H9 (cell line): ENCODE data around the gene AFF1. TPM values are rescaled to one million over a fixed set of nuclear protein-coding genes. Genes with fewer than 3 reads are reported as not detected.

Experiments
- DNase-seq: peaks from one replicate; pipeline ENCODE4 v3.0.0-alpha.2; 2017
- H2AFZ ChIP-seq: one replicate; pipeline ENCODE4 v1.6.1; 2013; ENCODE audit warnings: mild to moderate bottlenecking, low read length, control low read depth, moderate library complexity
- H2AK5ac ChIP-seq: 2 replicates; pipeline ENCODE4 v1.6.1; 2013; ENCODE audit warnings: low read length, control low read depth, mixed read lengths; ENCODE audit not compliant: insufficient read length
- H2BK120ac ChIP-seq: one replicate; pipeline ENCODE4 v1.6.1; 2013; ENCODE audit warnings: low read depth, mild to moderate bottlenecking, low read length, control low read depth, inconsistent platforms; ENCODE audit not compliant: poor library complexity, severe bottlenecking
- H2BK12ac ChIP-seq: 2 replicates; pipeline ENCODE4 v1.6.1; 2013; ENCODE audit warnings: low read length, control low read depth, mixed read lengths, low read depth; ENCODE audit not compliant: insufficient read length
- H2BK15ac ChIP-seq: 2 replicates; pipeline ENCODE4 v1.6.1; 2013; ENCODE audit warnings: low read depth, low read length, control low read depth
- H2BK20ac ChIP-seq: one replicate; pipeline ENCODE4 v1.6.1; 2013; ENCODE audit warnings: low read depth, mild to moderate bottlenecking, low read length, control low read depth, inconsistent platforms; ENCODE audit not compliant: poor library complexity, severe bottlenecking
- H2BK5ac ChIP-seq: 2 replicates; pipeline ENCODE4 v1.6.1; 2013; ENCODE audit warnings: low read length, control low read depth, mixed read lengths; ENCODE audit not compliant: insufficient read length
- H3K14ac ChIP-seq: 2 replicates; pipeline ENCODE4 v1.6.1; 2013; ENCODE audit warnings: low read length, control low read depth; ENCODE audit not compliant: insufficient read depth
- H3K18ac ChIP-seq: 2 replicates; pipeline ENCODE4 v1.6.1; 2013; ENCODE audit warnings: low read depth, mild to moderate bottlenecking, mixed read lengths, low read length, control low read depth; ENCODE audit not compliant: insufficient read length
- H3K23ac ChIP-seq: 2 replicates; pipeline ENCODE4 v1.6.1; 2013; ENCODE audit warnings: low read length, control low read depth, mixed read lengths, low read depth; ENCODE audit not compliant: insufficient read length
- H3K23me2 ChIP-seq: 2 replicates; pipeline ENCODE4 v1.6.1; 2013; ENCODE audit warnings: low read depth, mild to moderate bottlenecking, mixed read lengths, low read length, control low read depth; ENCODE audit not compliant: insufficient read length, poor library complexity, severe bottlenecking
- H3K27ac ChIP-seq: 2 replicates; pipeline ENCODE4 v1.5.1; 2013; ENCODE audit warnings: low read length, control low read depth, mixed read lengths, low read depth; ENCODE audit not compliant: insufficient read length
- H3K27me3 ChIP-seq: 2 replicates; pipeline ENCODE4 v1.6.1; 2013; ENCODE audit warnings: low read length, control low read depth, inconsistent platforms; ENCODE audit not compliant: insufficient read depth
- H3K4ac ChIP-seq: 2 replicates; pipeline ENCODE4 v1.6.1; 2013; ENCODE audit warnings: low read depth, mild to moderate bottlenecking, control low read depth, inconsistent platforms, low read length, moderate library complexity
- H3K4me1 ChIP-seq: 2 replicates; pipeline ENCODE4 v1.6.1; 2013; ENCODE audit warnings: low read length, control low read depth, inconsistent platforms; ENCODE audit not compliant: insufficient read depth
- H3K4me2 ChIP-seq: 2 replicates; pipeline ENCODE4 v1.6.1; 2013; ENCODE audit warnings: low read length, control low read depth, mixed read lengths; ENCODE audit not compliant: insufficient read length, insufficient read depth
- H3K56ac ChIP-seq: 2 replicates; pipeline ENCODE4 v1.6.1; 2013; ENCODE audit warnings: low read depth, mild to moderate bottlenecking, mixed read lengths, low read length, control low read depth; ENCODE audit not compliant: insufficient read length
- H3K79me1 ChIP-seq: 2 replicates; pipeline ENCODE4 v1.6.1; 2013; ENCODE audit warnings: low read depth, mild to moderate bottlenecking, moderate library complexity, low read length, control low read depth, inconsistent platforms; ENCODE audit not compliant: insufficient read depth, poor library complexity, severe bottlenecking
- H3K79me2 ChIP-seq: 2 replicates; pipeline ENCODE4 v1.6.1; 2013; ENCODE audit warnings: low read length, control low read depth, inconsistent platforms; ENCODE audit not compliant: insufficient read depth
- H3K9ac ChIP-seq: 2 replicates; pipeline ENCODE4 v1.6.1; 2013; ENCODE audit warnings: low read length, control low read depth, mixed read lengths; ENCODE audit not compliant: insufficient read length; ENCODE audit errors: extremely low read depth
- H3K9me3 ChIP-seq: one replicate; pipeline ENCODE4 v1.6.1; 2013; ENCODE audit warnings: low read depth, low read length, inconsistent platforms; ENCODE audit not compliant: control insufficient read depth
- H3T11ph ChIP-seq: one replicate; pipeline ENCODE4 v1.6.1; 2013; ENCODE audit warnings: mild to moderate bottlenecking, low read length, control low read depth, inconsistent platforms
- H4K20me1 ChIP-seq: one replicate; pipeline ENCODE4 v1.6.1; 2013; ENCODE audit not compliant: control insufficient read depth, insufficient read length, insufficient read depth
- H4K5ac ChIP-seq: 2 replicates; pipeline ENCODE4 v1.6.1; 2013; ENCODE audit warnings: low read depth, mild to moderate bottlenecking, mixed read lengths, low read length, control low read depth; ENCODE audit not compliant: insufficient read length
- H4K8ac ChIP-seq: replicated peaks from 2 replicates; pipeline ENCODE4 v1.6.1; 2013; ENCODE audit warnings: low read length, control low read depth, mixed read lengths, low read depth; ENCODE audit not compliant: insufficient read length
- H4K91ac ChIP-seq: 2 replicates; pipeline ENCODE4 v1.6.1; 2013; ENCODE audit warnings: low read depth, mild to moderate bottlenecking, moderate library complexity, mixed read lengths, low read length, control low read depth; ENCODE audit not compliant: insufficient read length
- H3K27ac Mint-ChIP-seq, 3 experiments: 2 replicates in 2 of 3; 3 replicates in 1 of 3; pipeline ENCODE4 v1.8.0; 2020 to 2021; ENCODE audit warnings: mixed read lengths in 3 of 3, mild to moderate bottlenecking in 1 of 3, moderate library complexity in 1 of 3
- H3K27me3 Mint-ChIP-seq: 2 replicates; pipeline ENCODE4 v1.8.0; 2021; ENCODE audit warnings: low read depth, mild to moderate bottlenecking, moderate library complexity, mixed read lengths
- H3K36me3 Mint-ChIP-seq, 3 experiments: 2 replicates in 2 of 3; 3 replicates in 1 of 3; pipeline ENCODE4 v1.8.0; 2020 to 2021; ENCODE audit warnings: low read depth in 3 of 3, mixed read lengths in 3 of 3; ENCODE audit not compliant: insufficient read depth in 1 of 3
- H3K4me1 Mint-ChIP-seq, 2 experiments: 2 replicates each; pipeline ENCODE4 v1.8.0; 2020; ENCODE audit warnings: mixed read lengths in 2 of 2
- H3K4me3 Mint-ChIP-seq, 2 experiments: 2 replicates in 1 of 2; 3 replicates in 1 of 2; pipeline ENCODE4 v1.8.0; 2020 to 2021; ENCODE audit warnings: mild to moderate bottlenecking in 2 of 2, mixed read lengths in 2 of 2, moderate library complexity in 1 of 2
- H3K9me3 Mint-ChIP-seq, 2 experiments: 2 replicates in 1 of 2; 3 replicates in 1 of 2; pipeline ENCODE4 v1.8.0; 2020; ENCODE audit warnings: mild to moderate bottlenecking in 2 of 2, mixed read lengths in 2 of 2, moderate library complexity in 1 of 2
- WGBS: extraction: QIAGEN DNeasy Blood & Tissue Kit; methylation state at CpG from one replicate; pipeline ENCODE4 v1.1.7; 2013; ENCODE audit warnings: missing lambda C conversion rate, low lambda C conversion rate, mixed read lengths; ENCODE audit not compliant: insufficient read length; ENCODE audit errors: extremely low coverage; 5-methylcytosine and 5-hydroxymethylcytosine counted together
- total RNA-seq: library from RNA; stranded (reverse); gene quantifications from 2 replicates; pipeline ENCODE4 v1.2.1, GENCODE V29; 2021
- TF ChIP-seq, protein P1 (sequence below): fragments of 200-600 bp; sonication (generic); conservative IDR thresholded peaks from 3 replicates; pipeline ENCODE4 v1.8.0; 2021; ENCODE audit warnings: antibody characterized with exemption, mild to moderate bottlenecking

The AFF1 gene
- total RNA-seq, 1 experiment from 2014 or later = 74.5 TPM

DNA sequence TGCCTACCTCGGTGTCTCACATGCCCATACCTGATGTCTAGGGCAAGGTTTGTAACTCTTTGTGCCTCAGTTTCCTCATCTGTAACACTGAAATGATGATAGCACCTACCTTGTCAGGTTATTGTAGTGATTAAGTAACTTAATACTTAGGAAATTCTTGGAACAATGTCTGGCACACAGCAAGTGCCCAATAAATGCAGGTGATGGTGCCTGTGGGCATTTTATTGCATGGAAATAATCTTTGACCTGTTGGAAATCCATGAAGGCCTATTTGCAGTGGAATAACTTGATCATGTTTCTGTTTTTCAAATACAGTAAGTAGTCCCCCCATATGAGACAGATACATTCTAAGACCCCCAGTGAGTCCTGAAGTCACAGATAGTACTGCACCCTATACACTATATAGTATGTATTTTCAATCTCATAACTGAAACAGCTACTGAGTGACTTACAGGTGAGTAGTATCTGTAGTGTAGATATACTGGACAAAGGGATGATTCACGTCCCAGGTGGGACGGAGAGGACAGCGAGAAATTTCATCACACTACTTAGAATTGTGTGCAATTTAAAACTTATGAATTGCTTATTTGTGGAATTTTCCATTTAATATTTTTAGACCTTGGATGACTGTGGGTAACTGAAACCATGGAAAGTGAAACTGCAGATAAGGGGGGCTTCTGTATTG lies 42.1 kb downstream of the AFF1 start:
- H3K23ac ChIP-seq = no peak overlapping the region
- H3K9ac ChIP-seq = no peak overlapping the region
- peak overlapping the region in 1 of 3 experiments; percentile 5; a peak in 1 of 7 replicates for H3K27ac Mint-ChIP-seq
- no CpG with 5 or more reads among the region's 4 CpGs for WGBS
- peaks cover 6% of the 10 kb centered on the region; the same call in 1 of the 2 replicates for H3K4me1 ChIP-seq
- H2BK15ac ChIP-seq = no peak overlapping the region
- no peak overlapping the region for H3K18ac ChIP-seq
- H2BK5ac ChIP-seq = no peak overlapping the region
- H3K27me3 Mint-ChIP-seq = no peaks in the 10 kb centered on the region
- no peak overlapping the region for H3K4me2 ChIP-seq
- H3K79me1 ChIP-seq = no peaks in the 10 kb centered on the region
- no peak overlapping the region for H3T11ph ChIP-seq
- H3K4ac ChIP-seq = no peak overlapping the region
- no peak overlapping the region for H4K8ac ChIP-seq
- H3K9me3 ChIP-seq = no peaks in the 10 kb centered on the region
- no peaks in the 10 kb centered on the region for H3K9me3 Mint-ChIP-seq
- no peak overlapping the region for H2BK120ac ChIP-seq
- H3K4me3 Mint-ChIP-seq = no peak overlapping the region
- H3K27me3 ChIP-seq = no peaks in the 10 kb centered on the region
- no peaks in the 10 kb centered on the region for H4K20me1 ChIP-seq
- H4K5ac ChIP-seq = no peak overlapping the region
- peak overlapping the region; percentile 27 for H2AK5ac ChIP-seq
- H3K79me2 ChIP-seq = peaks cover 12% of the 10 kb centered on the region; the same call in 1 of the 2 replicates
- H3K4me1 Mint-ChIP-seq = peaks cover 37 to 40% of the 10 kb centered on the region in 2 experiments
- H2AFZ ChIP-seq = no peak overlapping the region
- no peak overlapping the region for H2BK12ac ChIP-seq
- H3K36me3 Mint-ChIP-seq = peaks cover 3 to 5% (median 4%) of the 10 kb centered on the region in 3 experiments
- H3K14ac ChIP-seq = no peak overlapping the region
- H3K27ac ChIP-seq = no peak overlapping the region
- H3K23me2 ChIP-seq = no peaks in the 10 kb centered on the region
- H3K56ac ChIP-seq = no peak overlapping the region
- H2BK20ac ChIP-seq = no peak overlapping the region
- TF ChIP-seq, protein P1, sequence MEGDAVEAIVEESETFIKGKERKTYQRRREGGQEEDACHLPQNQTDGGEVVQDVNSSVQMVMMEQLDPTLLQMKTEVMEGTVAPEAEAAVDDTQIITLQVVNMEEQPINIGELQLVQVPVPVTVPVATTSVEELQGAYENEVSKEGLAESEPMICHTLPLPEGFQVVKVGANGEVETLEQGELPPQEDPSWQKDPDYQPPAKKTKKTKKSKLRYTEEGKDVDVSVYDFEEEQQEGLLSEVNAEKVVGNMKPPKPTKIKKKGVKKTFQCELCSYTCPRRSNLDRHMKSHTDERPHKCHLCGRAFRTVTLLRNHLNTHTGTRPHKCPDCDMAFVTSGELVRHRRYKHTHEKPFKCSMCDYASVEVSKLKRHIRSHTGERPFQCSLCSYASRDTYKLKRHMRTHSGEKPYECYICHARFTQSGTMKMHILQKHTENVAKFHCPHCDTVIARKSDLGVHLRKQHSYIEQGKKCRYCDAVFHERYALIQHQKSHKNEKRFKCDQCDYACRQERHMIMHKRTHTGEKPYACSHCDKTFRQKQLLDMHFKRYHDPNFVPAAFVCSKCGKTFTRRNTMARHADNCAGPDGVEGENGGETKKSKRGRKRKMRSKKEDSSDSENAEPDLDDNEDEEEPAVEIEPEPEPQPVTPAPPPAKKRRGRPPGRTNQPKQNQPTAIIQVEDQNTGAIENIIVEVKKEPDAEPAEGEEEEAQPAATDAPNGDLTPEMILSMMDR = no peak
- no peak for DNase-seq
- no peak overlapping the region for H4K91ac ChIP-seq
